Kidney epithelial cell (primary cell): ENCODE measurements around the gene SPAG17. TPM values are rescaled to one million over a fixed set of nuclear protein-coding genes. Genes with fewer than 3 reads are reported as not detected.
A peak's percentile ranks its signal among the peaks of the same experiment; 100 is the strongest.

ENCODE experiments used
- DNase-seq: peaks from one replicate; pipeline ENCODE4 v3.0.0-alpha.2; 2010; ENCODE audit warnings: low read depth
- H3K27me3 ChIP-seq: 2 replicates; pipeline ENCODE4 v1.6.0; 2011; ENCODE audit warnings: low read length; ENCODE audit not compliant: control insufficient read depth, insufficient read depth
- H3K36me3 ChIP-seq: 2 replicates; pipeline ENCODE4 v1.5.1; 2011; ENCODE audit warnings: low read length; ENCODE audit not compliant: control insufficient read depth, insufficient read depth
- H3K4me3 ChIP-seq: 2 replicates; pipeline ENCODE4 v1.5.1; 2011; ENCODE audit warnings: low read depth, mild to moderate bottlenecking, control low read depth, low read length
- total RNA-seq: library from RNA; depleted of rRNA; stranded (reverse); fragments of >200 nt; gene quantifications from 2 replicates; pipeline ENCODE4 v1.2.3, GENCODE V29; 2015
- TF ChIP-seq, protein P1 (sequence below): IDR thresholded peaks from 2 replicates; pipeline ENCODE4 v1.5.1; 2011; ENCODE audit warnings: mild to moderate bottlenecking, moderate library complexity, low read length, control low read depth, inconsistent platforms; ENCODE audit not compliant: insufficient read depth, poor library complexity, severe bottlenecking

SPAG17 gene
- total RNA-seq, 1 donor from 2014 or later, result 0.13 TPM

DNA sequence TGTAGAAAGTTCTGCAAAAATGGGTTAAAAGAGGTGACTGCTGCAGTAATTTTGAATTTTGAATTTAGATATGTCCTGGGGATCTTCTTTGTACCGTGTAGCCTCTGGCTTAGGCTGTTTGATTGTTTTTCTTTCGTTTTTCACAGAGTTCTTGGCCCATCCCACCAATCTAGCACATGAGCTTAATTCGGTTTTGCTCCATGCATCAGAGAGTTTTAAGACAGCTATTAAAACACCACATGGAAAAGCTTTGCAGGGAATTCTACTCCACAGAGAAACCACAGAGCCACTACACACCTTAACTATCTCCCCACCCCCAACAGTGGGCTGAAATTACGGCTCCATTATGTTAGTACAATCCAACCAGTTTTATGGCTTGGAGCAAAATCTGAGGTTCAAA, 25.5 kb downstream of the SPAG17 start:
- peak; percentile 73 for DNase-seq
- Histone ChIP-seq H3K36me3 (no peaks in the 10 kb centered on the region), H3K4me3 (no peak overlapping the region), H3K27me3 (no peaks in the 10 kb centered on the region)
- TF ChIP-seq, protein P1, sequence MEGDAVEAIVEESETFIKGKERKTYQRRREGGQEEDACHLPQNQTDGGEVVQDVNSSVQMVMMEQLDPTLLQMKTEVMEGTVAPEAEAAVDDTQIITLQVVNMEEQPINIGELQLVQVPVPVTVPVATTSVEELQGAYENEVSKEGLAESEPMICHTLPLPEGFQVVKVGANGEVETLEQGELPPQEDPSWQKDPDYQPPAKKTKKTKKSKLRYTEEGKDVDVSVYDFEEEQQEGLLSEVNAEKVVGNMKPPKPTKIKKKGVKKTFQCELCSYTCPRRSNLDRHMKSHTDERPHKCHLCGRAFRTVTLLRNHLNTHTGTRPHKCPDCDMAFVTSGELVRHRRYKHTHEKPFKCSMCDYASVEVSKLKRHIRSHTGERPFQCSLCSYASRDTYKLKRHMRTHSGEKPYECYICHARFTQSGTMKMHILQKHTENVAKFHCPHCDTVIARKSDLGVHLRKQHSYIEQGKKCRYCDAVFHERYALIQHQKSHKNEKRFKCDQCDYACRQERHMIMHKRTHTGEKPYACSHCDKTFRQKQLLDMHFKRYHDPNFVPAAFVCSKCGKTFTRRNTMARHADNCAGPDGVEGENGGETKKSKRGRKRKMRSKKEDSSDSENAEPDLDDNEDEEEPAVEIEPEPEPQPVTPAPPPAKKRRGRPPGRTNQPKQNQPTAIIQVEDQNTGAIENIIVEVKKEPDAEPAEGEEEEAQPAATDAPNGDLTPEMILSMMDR, result no peak

DNA sequence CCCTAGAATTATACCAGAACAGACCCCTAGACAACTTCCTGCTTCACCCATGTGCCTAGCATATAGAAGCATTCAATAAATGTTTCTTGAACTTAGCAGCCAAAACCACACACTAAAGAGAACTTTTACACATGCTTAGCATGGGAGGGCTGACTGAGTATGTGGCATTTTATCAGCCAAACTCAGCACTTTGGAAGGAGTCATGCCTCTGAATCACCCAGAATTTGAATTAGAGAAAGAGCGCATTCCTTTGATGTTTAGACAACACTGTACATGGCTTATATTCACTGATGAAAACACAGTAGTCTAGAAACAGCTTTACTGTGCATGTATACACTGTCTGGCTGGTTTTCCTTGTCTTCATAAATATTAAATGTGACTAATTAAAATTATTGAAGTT, 26.1 kb downstream of the SPAG17 start:
- Histone ChIP-seq H3K4me3 (no peak overlapping the region), H3K36me3 (no peaks in the 10 kb centered on the region), H3K27me3 (no peaks in the 10 kb centered on the region)
- TF ChIP-seq, protein P1, result no peak
- DNase-seq, result peak; percentile 67

DNA sequence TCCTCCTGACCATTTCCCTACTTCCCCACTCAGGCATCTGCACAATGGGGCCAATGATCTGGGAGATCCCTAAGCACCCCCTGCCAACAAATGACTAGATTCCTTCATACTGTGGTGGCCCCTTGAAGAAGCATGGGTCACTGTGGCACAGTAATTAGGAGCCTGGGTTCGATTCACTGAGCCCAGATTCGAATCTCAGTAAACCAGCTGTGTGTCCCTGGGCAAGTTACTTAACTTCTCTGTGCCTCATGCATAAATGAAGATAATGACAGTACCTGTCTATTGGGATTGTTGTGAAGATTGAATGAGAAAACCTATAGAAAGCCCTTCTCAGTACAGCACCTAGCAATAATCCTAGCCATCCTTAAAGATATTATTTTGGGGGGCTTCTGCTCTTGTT, 27.5 kb downstream of the SPAG17 start:
- TF ChIP-seq, protein P1, result no peak
- H3K4me3 ChIP-seq, result no peak overlapping the region
- no peak for DNase-seq
- H3K36me3 ChIP-seq, result no peaks in the 10 kb centered on the region
- H3K27me3 ChIP-seq, result no peaks in the 10 kb centered on the region

DNA sequence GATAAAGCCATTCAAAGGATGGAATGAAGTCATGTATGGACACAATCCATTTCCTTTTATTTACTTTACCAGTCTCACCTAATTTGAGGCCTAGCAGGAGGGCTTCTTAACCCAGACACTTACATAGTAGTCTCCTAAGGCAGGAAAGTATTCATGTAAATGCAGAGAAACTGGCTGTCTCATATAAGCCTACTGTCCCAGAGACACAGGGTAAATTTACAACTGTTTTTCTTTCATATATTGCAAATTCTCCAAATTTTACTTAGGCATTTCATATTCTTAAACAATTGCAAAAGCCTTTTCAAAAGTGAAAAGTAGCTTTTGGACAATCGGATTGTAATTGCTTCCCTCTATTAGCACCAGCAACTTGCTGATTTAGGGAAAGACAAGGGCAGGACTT, 29.9 kb downstream of the SPAG17 start:
- TF ChIP-seq, protein P1, result no peak

DNA sequence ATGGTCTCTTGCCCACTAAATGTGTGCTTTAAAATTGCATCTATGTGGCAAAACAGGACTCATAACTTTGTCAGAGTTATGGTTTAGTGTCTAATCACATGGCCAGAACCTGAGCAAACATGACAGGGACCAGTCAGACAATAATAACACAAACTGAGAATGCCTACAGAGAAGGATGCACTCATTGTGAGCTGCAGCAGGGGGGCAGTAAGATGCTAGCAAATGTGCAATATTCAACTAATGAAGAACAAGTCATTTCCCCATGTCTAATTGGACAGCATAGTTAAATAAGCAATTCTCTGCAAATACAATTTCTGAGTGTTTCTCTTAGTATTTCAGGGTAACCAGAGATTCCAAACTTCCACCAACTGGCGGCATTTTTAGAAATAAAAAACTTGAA, 30.8 kb downstream of the SPAG17 start:
- H3K27me3 ChIP-seq, result no peaks in the 10 kb centered on the region
- H3K4me3 ChIP-seq, result no peak overlapping the region
- no peak for DNase-seq
- TF ChIP-seq, protein P1, result peak; percentile 60
- H3K36me3 ChIP-seq, result no peaks in the 10 kb centered on the region

More for the DNA sequence above, 29.9 kb downstream of the SPAG17 start:
- no peak overlapping the region for H3K4me3 ChIP-seq
- H3K27me3 ChIP-seq, result no peaks in the 10 kb centered on the region
- no peak for DNase-seq
- H3K36me3 ChIP-seq, result no peaks in the 10 kb centered on the region

DNA sequence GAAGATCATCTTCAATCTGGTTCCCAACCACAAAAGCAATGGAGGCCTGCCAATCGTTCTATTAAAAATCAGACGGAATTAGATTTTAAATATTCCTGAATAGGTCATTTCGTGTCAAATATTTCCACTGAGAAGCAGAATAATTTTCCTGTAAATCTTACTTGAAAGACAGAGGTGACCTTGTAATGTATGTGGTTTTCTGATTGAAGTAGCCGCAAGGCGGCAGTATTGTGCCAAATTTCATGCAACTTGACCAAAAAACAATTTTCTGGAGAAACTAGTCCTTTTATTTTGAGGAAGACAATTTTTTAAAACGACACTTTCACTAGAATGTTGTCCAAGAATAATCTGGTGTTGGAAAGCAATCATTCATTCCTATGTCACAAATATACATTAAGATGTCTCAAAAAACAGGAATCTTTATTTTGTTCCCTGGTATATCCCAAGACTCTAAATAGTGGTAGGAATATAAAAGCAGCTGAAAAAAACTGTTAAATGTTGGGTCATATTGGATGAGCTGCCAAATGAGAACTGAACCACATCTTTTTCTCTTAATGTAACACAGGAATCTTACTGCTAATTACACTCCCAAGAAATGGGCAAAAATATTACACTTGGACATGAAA, 33.6 kb downstream of the SPAG17 start:
- TF ChIP-seq, protein P1, result peak; percentile 68
- H3K27me3 ChIP-seq, result no peaks in the 10 kb centered on the region

More for the DNA sequence above, 33.6 kb downstream of the SPAG17 start:
- peak; percentile 19 for DNase-seq
- Histone ChIP-seq H3K36me3 (no peaks in the 10 kb centered on the region), H3K4me3 (no peak overlapping the region)
